Subcutaneous abdominal adipose tissue (tissue), 5 donors: ENCODE results near the gene NEUROD6.

Experiments
- H3K27ac ChIP-seq: one replicate; pipeline ENCODE4 v1.7.0; 2013; ENCODE audit warnings: low read depth, mild to moderate bottlenecking, inconsistent platforms, low read length, moderate library complexity
- H3K27me3 ChIP-seq, 5 donors: one replicate each; pipeline ENCODE4 v1.7.0; 2013; ENCODE audit warnings: low read length in 5 of 5, inconsistent platforms in 1 of 5; ENCODE audit not compliant: control insufficient read depth in 5 of 5, insufficient read depth in 4 of 5
- H3K36me3 ChIP-seq, 5 donors: one replicate each; pipeline ENCODE4 v1.7.0; 2013; ENCODE audit warnings: low read length in 5 of 5; ENCODE audit not compliant: control insufficient read depth in 5 of 5, insufficient read depth in 5 of 5
- H3K4me1 ChIP-seq, 5 donors: one replicate each; pipeline ENCODE4 v1.7.0; 2013; ENCODE audit warnings: low read length in 5 of 5, mild to moderate bottlenecking in 3 of 5, moderate library complexity in 1 of 5; ENCODE audit not compliant: control insufficient read depth in 5 of 5, insufficient read depth in 5 of 5
- H3K4me3 ChIP-seq, 5 donors: one replicate each; pipeline ENCODE4 v1.7.0; 2013; ENCODE audit warnings: low read length in 5 of 5, low read depth in 1 of 5
- H3K9ac ChIP-seq, 5 donors: one replicate each; pipeline ENCODE4 v1.7.0; 2013; ENCODE audit warnings: low read length in 5 of 5, mild to moderate bottlenecking in 4 of 5, moderate library complexity in 3 of 5
- H3K9me3 ChIP-seq, 5 donors: one replicate each; pipeline ENCODE4 v1.7.0; 2013; ENCODE audit warnings: low read length in 5 of 5; ENCODE audit not compliant: control insufficient read depth in 5 of 5
- donor health status: healthy.
- donor health status: healthy.
- donor health status: healthy.
- donor health status: healthy.
- donor health status: healthy.

NEUROD6 gene

GRCh38 chr7:31290601-31291000, 49.9 kb downstream of the NEUROD6 start:
- no peak overlapping the region for H3K4me3 ChIP-seq
- no peak overlapping the region for H3K9ac ChIP-seq
- H3K27ac ChIP-seq: no peak overlapping the region
- no peaks in the 10 kb centered on the region for H3K36me3 ChIP-seq
- no peaks in the 10 kb centered on the region for H3K4me1 ChIP-seq
- H3K27me3 ChIP-seq: no peaks in the 10 kb centered on the region
- no peaks in the 10 kb centered on the region for H3K9me3 ChIP-seq
